Tibial nerve (tissue), 3 donors: ENCODE measurements around the gene ZNF280D.

Source experiments
- CTCF ChIP-seq, 5 experiments: fragments of 200-600 bp in 3 of 5; fragments of 450-650 bp in 2 of 5; sonication (generic) in 3 of 5; IDR thresholded peaks; one replicate each; pipeline ENCODE4 v1.5.1; 2016 to 2019; ENCODE audit warnings: antibody characterized with exemption in 5 of 5, mild to moderate bottlenecking in 3 of 5, moderate library complexity in 2 of 5
- POLR2A ChIP-seq, 2 donors: fragments of 450-650 bp; IDR thresholded peaks; one replicate each; pipeline ENCODE4 v1.6.1; 2017; ENCODE audit warnings: antibody characterized with exemption in 2 of 2, mild to moderate bottlenecking in 2 of 2, moderate library complexity in 2 of 2

- TF ChIP-seq CTCF (IDR thresholded peaks at IDR 0.05) = no peak
- no peak for TF ChIP-seq POLR2A (IDR thresholded peaks at IDR 0.05)
Observed at GRCh38 chr15:56640549-56640948, 92.8 kb downstream of the ZNF280D start.
